GM18870 (cell line): ENCODE results near the gene LRRC8B.

Source experiments
- ATAC-seq: cut with Tn5 transposase; IDR thresholded peaks from one replicate; pipeline ENCODE4 v1.9.1; 2021; ENCODE audit warnings: moderate library complexity; ENCODE audit not compliant: unreplicated experiment

The LRRC8B gene

DNA sequence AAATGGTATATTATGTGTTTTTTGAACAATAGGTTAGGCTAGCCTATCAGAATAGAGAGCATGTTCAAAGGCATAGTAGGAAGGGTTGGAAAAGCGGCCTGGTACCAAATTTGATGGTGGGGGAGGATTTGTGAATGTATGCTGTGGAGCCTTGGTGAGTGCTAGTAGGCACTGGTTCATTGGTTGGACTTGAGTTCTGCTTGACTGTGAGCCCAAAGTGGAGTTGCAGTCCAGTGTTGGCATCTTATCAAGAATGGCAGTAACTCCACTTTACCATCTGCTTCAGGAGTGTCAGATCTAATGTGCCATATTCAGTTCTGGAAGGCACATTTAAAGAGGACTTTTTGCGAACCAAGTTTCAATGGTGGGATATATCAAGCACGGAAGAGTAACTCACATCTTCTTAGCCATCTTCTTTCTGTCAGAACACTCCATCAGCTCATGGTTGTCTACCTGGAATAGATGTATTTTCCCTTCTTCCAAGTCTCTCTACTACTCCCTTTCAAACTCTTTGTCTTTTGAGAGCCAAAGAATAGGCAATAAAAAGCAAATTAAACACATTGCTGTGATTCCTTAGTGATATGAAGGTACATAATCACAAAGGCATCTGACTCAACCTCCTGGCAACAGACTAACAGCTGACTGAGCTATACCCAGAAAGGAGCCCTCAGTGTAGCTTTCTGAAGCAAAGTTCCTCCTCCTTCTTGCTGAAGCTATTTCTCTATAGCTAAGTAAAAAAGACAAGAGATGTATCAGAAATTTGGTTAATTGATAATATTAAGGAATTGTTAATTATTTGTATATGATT is 21.7 kb downstream of the LRRC8B start:
- no peak for ATAC-seq

GRCh38 chr1:89546934-89547562 is 22.4 kb downstream of the LRRC8B start:
- no peak for ATAC-seq

GRCh38 chr1:89547563-89548116 is 23.0 kb downstream of the LRRC8B start:
- no peak for ATAC-seq

- ATAC-seq: no peak
Observed at GRCh38 chr1:89548122-89548857, 23.7 kb downstream of the LRRC8B start.

DNA sequence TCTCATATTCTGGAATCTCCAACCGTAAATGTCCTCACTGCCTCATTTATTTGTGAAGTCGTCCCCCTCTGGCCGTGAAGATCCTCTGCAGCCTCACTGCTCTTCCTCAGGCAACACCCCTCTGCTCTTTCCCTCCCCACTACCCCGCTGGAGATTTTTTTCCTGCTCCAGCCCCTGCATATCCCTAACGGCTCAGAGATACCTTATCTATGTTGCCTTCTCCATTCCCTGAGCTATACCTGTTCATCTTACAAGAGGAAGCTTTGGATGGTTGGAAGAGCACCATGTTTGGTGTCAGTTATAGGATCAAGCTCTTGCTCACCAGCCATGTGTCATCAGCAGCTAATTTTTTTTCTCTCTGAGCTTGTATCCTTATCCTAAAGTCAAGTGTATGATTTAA is 26.4 kb downstream of the LRRC8B start:
- ATAC-seq: no peak

GRCh38 chr1:89552471-89553081 is 27.9 kb downstream of the LRRC8B start:
- peak; percentile 85 for ATAC-seq

DNA sequence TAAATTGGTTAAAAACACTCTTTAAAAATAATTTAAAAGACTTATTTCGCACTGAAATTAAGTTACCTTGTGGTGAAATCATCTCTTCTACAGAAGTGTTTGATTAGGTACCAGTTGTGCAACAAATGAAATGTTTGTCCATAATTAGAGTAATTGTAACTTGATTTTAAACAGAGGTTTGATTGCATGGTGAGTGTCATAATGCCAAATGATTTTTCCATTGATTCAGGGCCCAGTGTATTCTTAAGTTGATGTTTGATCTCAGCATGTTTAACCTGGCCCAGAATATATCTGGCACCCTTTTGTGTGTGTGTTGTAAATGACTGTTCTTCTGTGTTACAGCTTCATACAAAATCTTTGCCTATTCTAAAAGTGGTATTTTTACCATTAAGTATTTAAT is 28.5 kb downstream of the LRRC8B start:
- no peak for ATAC-seq

- no peak for ATAC-seq
Observed at GRCh38 chr1:89555550-89555949, 30.9 kb downstream of the LRRC8B start.

DNA sequence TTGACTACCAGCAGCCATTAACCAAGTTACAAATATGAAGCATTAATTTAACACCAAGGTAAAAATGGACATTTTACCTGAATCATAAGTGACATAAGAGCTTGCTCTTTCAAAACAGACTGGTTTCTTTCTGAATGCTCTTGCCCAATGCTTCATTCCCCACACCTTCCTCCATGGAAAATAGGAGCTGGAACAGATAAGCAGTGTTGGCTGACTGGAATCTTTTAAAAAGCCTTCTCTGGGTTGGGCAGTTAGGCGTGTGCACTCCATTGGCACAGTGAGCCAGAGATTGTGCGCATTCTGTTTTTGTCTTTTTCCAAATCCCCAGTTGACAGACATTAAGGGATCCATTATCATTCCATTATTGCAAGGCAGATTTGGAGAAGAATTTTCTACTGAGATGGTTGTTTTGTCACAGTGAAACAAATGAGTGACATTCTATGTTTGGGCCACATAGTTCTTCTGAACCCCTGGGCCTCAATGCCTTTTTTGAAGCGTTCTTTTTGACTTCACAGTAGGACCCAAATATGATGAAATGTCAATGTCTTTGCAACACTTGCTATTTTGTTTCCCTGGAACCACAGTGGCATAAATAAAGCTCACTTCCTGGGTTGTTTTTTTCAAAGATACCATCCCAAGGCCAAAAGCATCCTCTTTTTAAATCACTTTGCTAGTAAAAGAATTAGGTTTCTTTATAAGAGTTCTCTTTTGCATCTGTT is 32.3 kb downstream of the LRRC8B start:
- ATAC-seq: no peak

DNA sequence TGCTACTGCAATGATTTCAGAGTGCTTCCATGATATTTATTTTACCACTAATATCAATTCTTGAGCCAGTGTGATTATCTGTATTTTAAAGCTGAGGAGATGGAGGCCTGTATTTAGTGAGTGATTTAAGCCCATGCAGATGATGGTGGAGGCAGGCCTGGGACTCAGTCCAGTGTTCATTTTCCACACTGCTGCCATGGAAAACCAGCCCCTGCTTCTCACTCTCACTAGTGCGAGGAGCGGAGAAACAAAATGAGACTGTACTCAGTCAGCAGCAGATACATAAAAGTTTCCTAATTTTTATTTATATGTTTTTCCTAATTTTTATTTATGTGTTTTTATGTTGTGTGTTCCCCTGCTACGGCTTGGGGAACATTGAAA is 32.8 kb downstream of the LRRC8B start:
- ATAC-seq: no peak

DNA sequence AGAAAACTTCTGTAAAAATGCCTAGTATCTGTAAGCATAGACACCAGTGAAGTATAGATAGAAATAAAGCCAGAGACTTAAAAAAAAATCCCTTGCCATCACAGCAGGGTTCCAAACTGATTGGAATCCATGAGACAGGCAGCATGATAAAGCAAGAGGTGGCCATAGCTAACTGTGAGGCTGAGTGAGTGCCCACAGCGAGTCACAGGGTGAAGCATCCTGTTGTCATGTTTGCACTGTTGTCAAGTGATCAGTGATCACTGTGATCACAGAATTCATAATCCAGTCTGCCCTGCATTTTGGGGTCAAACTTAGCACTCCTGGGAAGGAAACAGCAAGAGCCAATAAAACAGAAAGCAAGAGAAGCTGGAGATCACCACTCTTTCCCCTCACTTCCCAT is 33.3 kb downstream of the LRRC8B start:
- no peak for ATAC-seq

- no peak for ATAC-seq
Observed at GRCh38 chr1:89563957-89564604, 39.5 kb downstream of the LRRC8B start.

DNA sequence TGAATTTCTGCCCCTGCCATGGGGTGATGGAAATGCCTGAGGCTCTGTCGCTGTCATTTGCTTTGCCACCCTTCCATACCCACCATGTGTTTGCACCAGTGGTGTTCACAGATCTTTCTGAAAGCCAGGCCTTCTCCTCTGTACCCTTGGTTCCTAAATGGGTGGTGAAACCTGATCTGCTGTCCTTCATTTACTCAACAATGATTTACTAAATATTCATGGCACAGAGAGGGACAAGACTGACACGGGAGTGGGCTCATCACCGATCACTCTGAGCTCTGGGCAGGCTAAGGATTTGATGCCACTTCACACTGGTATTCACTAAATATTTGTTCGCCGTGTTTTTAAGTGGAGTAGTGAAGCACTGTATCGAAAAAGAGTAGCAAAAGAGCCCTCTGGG is 40.9 kb downstream of the LRRC8B start:
- ATAC-seq: no peak

DNA sequence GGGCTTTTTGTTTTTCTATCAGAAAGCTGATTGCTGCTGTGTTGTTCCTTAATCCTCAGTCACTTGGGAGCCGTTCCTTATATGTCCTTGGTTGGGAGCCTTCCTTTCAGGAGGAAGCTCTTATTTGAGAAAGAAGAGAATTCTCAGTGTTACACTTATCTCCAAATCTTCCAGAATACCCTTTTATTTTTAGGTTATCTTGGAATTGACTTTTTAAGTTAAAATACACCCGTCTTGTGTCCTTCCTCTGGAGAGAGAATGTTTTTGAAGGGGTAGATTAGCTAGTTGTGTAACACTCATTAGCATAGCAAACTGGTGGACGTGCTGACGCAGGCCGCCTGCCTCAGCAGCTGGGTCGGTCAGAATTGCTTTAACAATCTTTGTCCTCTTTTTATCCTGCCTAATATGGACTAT is 42.1 kb downstream of the LRRC8B start:
- ATAC-seq: no peak

- no peak for ATAC-seq
Observed at GRCh38 chr1:89567797-89568196, 43.2 kb downstream of the LRRC8B start.

DNA sequence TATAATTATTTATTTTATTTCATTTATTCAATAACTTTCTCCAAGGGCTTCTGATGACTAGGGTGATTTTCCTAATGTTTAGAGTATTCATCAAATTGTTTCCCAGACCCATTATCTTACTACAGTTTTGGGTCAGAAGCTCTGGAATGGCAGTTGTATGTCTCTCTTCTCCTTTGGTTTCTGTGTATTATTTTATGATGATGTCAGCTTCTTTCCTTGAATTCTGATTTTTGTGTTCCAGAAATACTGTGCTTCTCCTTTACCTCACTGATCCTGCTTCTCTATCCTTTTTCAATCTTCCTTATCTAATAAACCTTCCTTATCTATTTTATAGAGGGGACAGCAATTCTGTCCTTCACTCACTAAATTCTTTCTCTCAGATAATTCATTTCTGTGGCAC is 48.8 kb downstream of the LRRC8B start:
- ATAC-seq: no peak

DNA sequence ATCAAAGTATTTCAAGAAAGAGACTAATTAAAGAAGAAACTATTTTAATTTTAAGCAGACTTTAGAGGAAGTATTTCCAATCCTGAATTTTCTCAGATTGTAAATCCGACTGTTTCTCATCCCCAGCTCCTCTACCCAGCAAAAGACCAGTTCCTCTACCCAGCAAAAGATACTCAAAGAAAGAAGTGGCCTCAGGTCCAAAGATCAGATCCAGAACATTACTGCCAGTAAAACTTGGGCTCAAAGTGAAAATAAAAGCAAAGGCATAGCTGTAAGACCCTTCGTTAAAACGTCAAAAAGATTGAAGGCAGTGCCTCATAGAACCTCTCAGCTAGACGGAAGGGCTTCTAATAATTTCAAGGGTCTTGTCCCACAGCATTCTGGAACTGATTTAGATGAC is 50.0 kb downstream of the LRRC8B start:
- ATAC-seq: no peak

- ATAC-seq: no peak
Observed at GRCh38 chr1:89575207-89575606, 50.6 kb downstream of the LRRC8B start.

- ATAC-seq: no peak
Observed at GRCh38 chr1:89576013-89576412, 51.4 kb downstream of the LRRC8B start.

- ATAC-seq: no peak
Observed at GRCh38 chr1:89578151-89578550, 53.5 kb downstream of the LRRC8B start.
